NCI-H146 treated with DMSO at 0.1 percent for 48 hours (cell line): Measurements from ENCODE around the gene SF3B2.

Experiments
- DNase-seq: peaks from one replicate; lab custom pipeline; 2025; ENCODE audit not compliant: unreplicated experiment; lab: John Stamatoyannopoulos, UW

Gene SF3B2

GRCh38 chr11:66047541-66048365 is 4.4 kb upstream of the SF3B2 start:
- DNase-seq: no peak

GRCh38 chr11:66048547-66049323 is 3.4 kb upstream of the SF3B2 start, which contains the start of gene GAL3ST3:
Gene GAL3ST3 (minus strand): TSS chr11:66049161. CDS start chr11:66045415, 3,746 bp downstream.
- no peak for DNase-seq

- no peak for DNase-seq
Observed at GRCh38 chr11:66050581-66051231, 1.5 kb upstream of the SF3B2 start.

- no peak for DNase-seq
Observed at GRCh38 chr11:66051371-66051765, 796 bp upstream of the SF3B2 start.

- DNase-seq: peak; percentile 52
Observed at GRCh38 chr11:66052664-66052982, 459 bp downstream of the SF3B2 start.

- no peak for DNase-seq
Observed at GRCh38 chr11:66055021-66055420, 2.9 kb downstream of the SF3B2 start.

GRCh38 chr11:66056501-66056900 is 4.3 kb downstream of the SF3B2 start:
- DNase-seq: no peak

GRCh38 chr11:66059966-66060680 is 8.0 kb downstream of the SF3B2 start:
- DNase-seq: no peak

GRCh38 chr11:66061268-66061667 is 9.1 kb downstream of the SF3B2 start:
- DNase-seq: no peak

GRCh38 chr11:66062408-66062807 is 10.2 kb downstream of the SF3B2 start:
- no peak for DNase-seq

GRCh38 chr11:66063900-66064299 is 11.7 kb downstream of the SF3B2 start:
- DNase-seq: no peak

- DNase-seq: no peak
Observed at GRCh38 chr11:66064571-66064970, 12.4 kb downstream of the SF3B2 start.

- DNase-seq: no peak
Observed at GRCh38 chr11:66066751-66067150, 14.6 kb downstream of the SF3B2 start.

- no peak for DNase-seq
Observed at GRCh38 chr11:66067640-66068039, 15.5 kb downstream of the SF3B2 start.

GRCh38 chr11:66068154-66068821 is 16.1 kb downstream of the SF3B2 start:
- peak; percentile 26 for DNase-seq

GRCh38 chr11:66068923-66069714 is 17.0 kb downstream of the SF3B2 start:
- DNase-seq: no peak

- DNase-seq: no peak
Observed at GRCh38 chr11:66069715-66070603, 17.8 kb downstream of the SF3B2 start, which contains the start of gene PACS1. Gene PACS1 (plus strand): TSS chr11:66070272. CDS start chr11:66070487, 215 bp downstream.

- DNase-seq: no peak
Observed at GRCh38 chr11:66070604-66071380, 18.6 kb downstream of the SF3B2 start.
